Fibroblast of lung (primary cell): Measurements from ENCODE around the gene IFNA14. TPM values are rescaled to one million over a fixed set of nuclear protein-coding genes. Genes with fewer than 3 reads are reported as not detected.

Source experiments
- DNase-seq, 2 donors: peaks; one replicate each; pipeline versions ENCODE4 v3.0.0 to v3.0.0-alpha.2; 2010; ENCODE audit warnings: low read depth in 2 of 2
- H2AFZ ChIP-seq: 2 replicates; pipeline ENCODE4 v1.5.1; 2012; ENCODE audit warnings: low read length, control low read depth, inconsistent platforms
- H3K27ac ChIP-seq: 2 replicates; pipeline ENCODE4 v1.5.1; 2011; ENCODE audit warnings: low read length, control low read depth; ENCODE audit not compliant: insufficient read depth
- H3K27me3 ChIP-seq: 2 replicates; pipeline ENCODE4 v1.5.1; 2011; ENCODE audit warnings: mild to moderate bottlenecking, low read length; ENCODE audit not compliant: control insufficient read depth, insufficient read depth
- H3K36me3 ChIP-seq: 2 replicates; pipeline ENCODE4 v1.5.1; 2011; ENCODE audit warnings: low read length; ENCODE audit not compliant: control insufficient read depth, insufficient read depth
- H3K4me1 ChIP-seq: 2 replicates; pipeline ENCODE4 v1.5.1; 2011; ENCODE audit warnings: low read length; ENCODE audit not compliant: control insufficient read depth, insufficient read depth; ENCODE audit errors: extremely low read depth
- H3K4me2 ChIP-seq: 2 replicates; pipeline ENCODE4 v1.5.1; 2011; ENCODE audit warnings: low read length, control low read depth; ENCODE audit not compliant: insufficient read depth; ENCODE audit errors: extremely low read depth
- H3K4me3 ChIP-seq, 4 experiments: fragments of 200-600 bp in 1 of 4; sonication (generic) in 1 of 4; replicated peaks in 1 of 4; 2 replicates each; pipeline ENCODE4 v1.5.1; 2011 to 2016; ENCODE audit warnings: low read length in 4 of 4, low read depth in 3 of 4, mild to moderate bottlenecking in 3 of 4, control low read depth in 2 of 4, inconsistent platforms in 1 of 4, mixed read lengths in 1 of 4; ENCODE audit not compliant: insufficient read depth in 1 of 4; ENCODE audit errors: control extremely low read depth in 1 of 4
- H3K79me2 ChIP-seq: 2 replicates; pipeline ENCODE4 v1.5.1; 2012; ENCODE audit warnings: mild to moderate bottlenecking, low read length, inconsistent platforms; ENCODE audit not compliant: control insufficient read depth, insufficient read depth
- H3K9ac ChIP-seq: 2 replicates; pipeline ENCODE4 v1.5.1; 2011; ENCODE audit warnings: mild to moderate bottlenecking, low read length, control low read depth; ENCODE audit not compliant: insufficient read depth
- H3K9me3 ChIP-seq: 2 replicates; pipeline ENCODE4 v1.5.1; 2012; ENCODE audit warnings: low read depth, low read length; ENCODE audit not compliant: control insufficient read depth, insufficient read depth
- H4K20me1 ChIP-seq: 2 replicates; pipeline ENCODE4 v1.5.1; 2011; ENCODE audit warnings: low read length; ENCODE audit not compliant: control insufficient read depth, insufficient read depth; ENCODE audit errors: extremely low read depth
- CTCF ChIP-seq, 2 donors: IDR thresholded peaks in 1 of 2; conservative IDR thresholded peaks in 1 of 2; 1 replicate in 1 of 2; 2 replicates in 1 of 2; pipeline ENCODE4 v1.5.1; 2011 to 2012; ENCODE audit warnings: low read length in 2 of 2, control low read depth in 1 of 2, inconsistent platforms in 1 of 2, low read depth in 1 of 2, mild to moderate bottlenecking in 1 of 2
- EZH2 ChIP-seq: IDR thresholded peaks from 2 replicates; pipeline ENCODE4 v1.5.1; 2012; ENCODE audit warnings: low read length, control low read depth, mild to moderate bottlenecking; ENCODE audit errors: missing control alignments
- polyA plus RNA-seq, 2 donors: library from polyadenylated mRNA; depleted of rRNA in 1 of 2; stranded (reverse) in 1 of 2; unstranded in 1 of 2; fragments of >200 nt; gene quantifications; 2 replicates each; pipeline ENCODE4 v1.2.1, GENCODE V29; 2011 to 2012; ENCODE audit warnings: missing spikeins in 1 of 2
- total RNA-seq: library from RNA; depleted of rRNA; stranded (reverse); fragments of >200 nt; gene quantifications from 2 replicates; pipeline ENCODE4 v1.2.1, GENCODE V29; 2014

The IFNA14 gene
- total and polyA plus RNA-seq, 2 donors (not counting 1 experiment from before 2014, with no cell fraction given), result not detected

- no peak for DNase-seq
- no peaks in the 10 kb centered on the region for H3K4me1 ChIP-seq
- H3K4me2 ChIP-seq, result no peak overlapping the region
- H3K4me3 ChIP-seq, result no peak overlapping the region
- H2AFZ ChIP-seq, result no peak overlapping the region
- no peak overlapping the region for H3K9ac ChIP-seq
- H3K27me3 ChIP-seq, result peaks cover 20% of the 10 kb centered on the region
- no peaks in the 10 kb centered on the region for H3K9me3 ChIP-seq
- H3K79me2 ChIP-seq, result no peaks in the 10 kb centered on the region
- H4K20me1 ChIP-seq, result no peaks in the 10 kb centered on the region
- H3K36me3 ChIP-seq, result no peaks in the 10 kb centered on the region
- no peak overlapping the region for H3K27ac ChIP-seq
- TF ChIP-seq EZH2 (no peak), CTCF (conservative IDR thresholded peaks at IDR 0.05 in 1 of 2, IDR thresholded peaks at IDR 0.05 in 1 of 2; ENCODE audit: low read depth in 1 of 2, low read length in 2 of 2) (no peak)
Measured at GRCh38 chr9:21255538-21256212, 15.9 kb upstream of the IFNA14 start.

- DNase-seq, result peak; percentile 27 to 33
- Histone ChIP-seq H3K4me2 (peak overlapping the region; percentile 44), H3K4me1 (no peaks in the 10 kb centered on the region), H3K9ac (no peak overlapping the region), H2AFZ (no peak overlapping the region), H3K79me2 (no peaks in the 10 kb centered on the region), H3K9me3 (no peaks in the 10 kb centered on the region), H4K20me1 (no peaks in the 10 kb centered on the region), H3K4me3 (peak overlapping the region in 1 of 4 experiments; percentile 20), H3K27me3 (peaks cover 22% of the 10 kb centered on the region), H3K36me3 (no peaks in the 10 kb centered on the region), H3K27ac (no peak overlapping the region)
- TF ChIP-seq EZH2 (no peak), CTCF (conservative IDR thresholded peaks at IDR 0.05 in 1 of 2, IDR thresholded peaks at IDR 0.05 in 1 of 2; ENCODE audit: low read depth in 1 of 2, low read length in 2 of 2) (peak in 1 of 2 donors; percentile 49)
Measured at GRCh38 chr9:21252721-21253547, 13.1 kb upstream of the IFNA14 start.

GRCh38 chr9:21251638-21252037, 11.8 kb upstream of the IFNA14 start:
- no peak overlapping the region for H2AFZ ChIP-seq
- no peak overlapping the region for H3K4me3 ChIP-seq
- H4K20me1 ChIP-seq, result no peaks in the 10 kb centered on the region
- H3K9me3 ChIP-seq, result no peaks in the 10 kb centered on the region
- no peak for DNase-seq
- no peak overlapping the region for H3K4me2 ChIP-seq
- H3K27me3 ChIP-seq, result peaks cover 17% of the 10 kb centered on the region
- H3K9ac ChIP-seq, result no peak overlapping the region
- TF ChIP-seq EZH2, result no peak
- TF ChIP-seq CTCF (conservative IDR thresholded peaks at IDR 0.05 in 1 of 2, IDR thresholded peaks at IDR 0.05 in 1 of 2; ENCODE audit: low read depth in 1 of 2, low read length in 2 of 2), result no peak
- H3K27ac ChIP-seq, result no peak overlapping the region
- H3K79me2 ChIP-seq, result no peaks in the 10 kb centered on the region
- no peaks in the 10 kb centered on the region for H3K36me3 ChIP-seq
- H3K4me1 ChIP-seq, result no peaks in the 10 kb centered on the region
